EH (cell line): ENCODE data around the gene DPT.
A peak's percentile ranks its signal among the peaks of the same experiment; 100 is the strongest.

ENCODE experiments used
- DNase-seq: peaks from one replicate; pipeline ENCODE4 v3.0.0-alpha.2; 2015; ENCODE audit warnings: low read depth

Gene DPT

GRCh38 chr1:168735974-168736373 is 7.0 kb upstream of the DPT start:
- DNase-seq, result no peak

GRCh38 chr1:168734946-168735345 is 5.9 kb upstream of the DPT start:
- DNase-seq, result no peak

GRCh38 chr1:168734271-168734670 is 5.3 kb upstream of the DPT start:
- DNase-seq, result no peak

- no peak for DNase-seq
Observed at GRCh38 chr1:168733241-168733640, 4.2 kb upstream of the DPT start.

GRCh38 chr1:168732736-168733135 is 3.7 kb upstream of the DPT start:
- no peak for DNase-seq

GRCh38 chr1:168731244-168731953 is 2.4 kb upstream of the DPT start:
- DNase-seq, result no peak

- no peak for DNase-seq
Observed at GRCh38 chr1:168729405-168729802, 398 bp upstream of the DPT start.

GRCh38 chr1:168726719-168727118 is 2.3 kb downstream of the DPT start:
- no peak for DNase-seq

GRCh38 chr1:168726281-168726680 is 2.7 kb downstream of the DPT start:
- no peak for DNase-seq

- DNase-seq, result no peak
Observed at GRCh38 chr1:168725831-168726230, 3.2 kb downstream of the DPT start.

- DNase-seq, result no peak
Observed at GRCh38 chr1:168725060-168725459, 3.9 kb downstream of the DPT start.

GRCh38 chr1:168723000-168723399 is 6.0 kb downstream of the DPT start:
- DNase-seq, result no peak

GRCh38 chr1:168720839-168721238 is 8.2 kb downstream of the DPT start:
- no peak for DNase-seq

GRCh38 chr1:168719306-168720111 is 9.5 kb downstream of the DPT start:
- DNase-seq, result no peak

GRCh38 chr1:168717906-168718891 is 10.8 kb downstream of the DPT start:
- no peak for DNase-seq

GRCh38 chr1:168714012-168714411 is 15.0 kb downstream of the DPT start:
- no peak for DNase-seq

- peak; percentile 92 for DNase-seq
Observed at GRCh38 chr1:168709405-168710363, 19.3 kb downstream of the DPT start.

GRCh38 chr1:168708698-168709404 is 20.2 kb downstream of the DPT start:
- DNase-seq, result no peak

GRCh38 chr1:168706391-168706992 is 22.5 kb downstream of the DPT start:
- no peak for DNase-seq
